Lower leg skin (tissue), 4 donors: ENCODE data around the gene SLTM. TPM values are rescaled to one million over a fixed set of nuclear protein-coding genes. Genes with fewer than 3 reads are reported as not detected.
"Not testable (repeated sequence)": the region's sequence is repeated elsewhere in the genome, so short reads cannot be mapped to it uniquely, and the experiment has no call there.

Experiments
- DNase-seq, 2 donors: peaks; one replicate each; pipeline ENCODE4 v3.0.0-alpha.2; 2019; ENCODE audit warnings: low spot score in 2 of 2
- H3K4me3 ChIP-seq: fragments of 200-600 bp; sonication (generic); 2 replicates; pipeline ENCODE4 v1.5.1; 2017; ENCODE audit warnings: mild to moderate bottlenecking, low read depth; ENCODE audit not compliant: poor library complexity, severe bottlenecking
- CTCF ChIP-seq, 3 donors: fragments of 450-650 bp; IDR thresholded peaks; one replicate each; pipeline ENCODE4 v1.5.1; 2016; ENCODE audit warnings: antibody characterized with exemption in 3 of 3, mild to moderate bottlenecking in 3 of 3, moderate library complexity in 2 of 3
- POLR2A ChIP-seq, 2 donors: fragments of 450-650 bp; IDR thresholded peaks; one replicate each; pipeline ENCODE4 v1.6.1; 2016 to 2017; ENCODE audit warnings: antibody characterized with exemption in 2 of 2, mild to moderate bottlenecking in 1 of 2, moderate library complexity in 1 of 2
- WGBS, 2 donors: methylation state at CpG; one replicate each; pipeline ENCODE4 v1.1.5; 2018; 5-methylcytosine and 5-hydroxymethylcytosine counted together
- intact Hi-C: fragments of 100-400 bp; cut with DNase I; formaldehyde crosslinking; loops from one replicate; pipeline ENCODE4 v1.15.0; 2023; ENCODE audit warnings: low total_unique reads
- total RNA-seq, 4 donors: library from RNA; depleted of rRNA; stranded (reverse); fragments of >200 nt; gene quantifications; one replicate each; pipeline ENCODE4 v1.1.0, GENCODE V29; 2016

SLTM gene
- total RNA-seq, 4 donors from 2014 or later = 85.3 to 125 (median 93.3) TPM

GRCh38 chr15:58898150-58898680, 35.3 kb downstream of the SLTM start:
- no peak for DNase-seq
- 81 to 91% methylated on average over 1 of the region's 1 CpG for WGBS, 2 donors
- H3K4me3 ChIP-seq = no peak overlapping the region
- intact Hi-C loops = no loop called here
- TF ChIP-seq CTCF (IDR thresholded peaks at IDR 0.05) (no peak), POLR2A (IDR thresholded peaks at IDR 0.05) (no peak)

- no peak for DNase-seq
- no peak overlapping the region for H3K4me3 ChIP-seq
- TF ChIP-seq POLR2A (IDR thresholded peaks at IDR 0.05) (no peak), CTCF (IDR thresholded peaks at IDR 0.05) (no peak)
- intact Hi-C loops = no loop called here
- WGBS, 2 donors = 74 to 86% methylated on average over 7 of the region's 7 CpGs
Measured at GRCh38 chr15:58889363-58889762, 44.1 kb downstream of the SLTM start.

GRCh38 chr15:58886921-58887320, 46.6 kb downstream of the SLTM start:
- no peak for TF ChIP-seq POLR2A (IDR thresholded peaks at IDR 0.05)
- no peak for TF ChIP-seq CTCF (IDR thresholded peaks at IDR 0.05)
- no peak overlapping the region for H3K4me3 ChIP-seq
- DNase-seq = no peak
- intact Hi-C loops = no loop called here
- 91 to 97% methylated on average over 12 of the region's 12 CpGs for WGBS, 2 donors

- DNase-seq, intact Hi-C loops, H3K4me3 ChIP-seq: not testable (repeated sequence)
- 93 to 98% methylated on average over 3 of the region's 3 CpGs for WGBS, 2 donors
Measured at GRCh38 chr15:58883926-58884325, 49.6 kb downstream of the SLTM start.

- H3K4me3 ChIP-seq = no peak overlapping the region
- no peak for DNase-seq
- intact Hi-C loops = no loop called here
- 90 to 91% methylated on average over 4 of the region's 4 CpGs for WGBS, 2 donors
- TF ChIP-seq CTCF (IDR thresholded peaks at IDR 0.05) (no peak), POLR2A (IDR thresholded peaks at IDR 0.05) (no peak)
Measured at GRCh38 chr15:58882243-58882642, 51.2 kb downstream of the SLTM start.

- WGBS, 2 donors = 84 to 88% methylated on average over 3 of the region's 3 CpGs
Measured at GRCh38 chr15:58880320-58880719, 53.2 kb downstream of the SLTM start.

More at GRCh38 chr15:58880320-58880719, 53.2 kb downstream of the SLTM start:
- TF ChIP-seq POLR2A (IDR thresholded peaks at IDR 0.05) (no peak), CTCF (IDR thresholded peaks at IDR 0.05) (no peak)
- intact Hi-C loops = no loop called here
- DNase-seq = no peak
- H3K4me3 ChIP-seq = no peak overlapping the region
